Endothelial cell of umbilical vein (primary cell): ENCODE measurements around the gene GATA6. TPM values are rescaled to one million over a fixed set of nuclear protein-coding genes. Genes with fewer than 3 reads are reported as not detected.

Source experiments
- BruUV-seq: library from RNA; stranded (reverse); fragments of 400-500 nt; replicated peaks from 2 replicates; lab custom pipeline; 2021; lab: Mats Ljungman, UMichigan
- CTCF ChIA-PET: fragments of 300-600, 350-600 bp; sonication (Branson Sonifier 250); formaldehyde crosslinking; loops from one replicate; lab custom pipeline; 2021; ENCODE audit warnings: antibody characterized with exemption, inconsistent platforms; lab: Charles Lee
- POLR2A ChIA-PET: fragments of 300-600, 350-600 bp; sonication (Branson Sonifier 250); formaldehyde crosslinking; loops from one replicate; lab custom pipeline; 2021; ENCODE audit warnings: antibody characterized with exemption, inconsistent platforms; lab: Charles Lee
- DNase-seq: peaks from one replicate; pipeline ENCODE4 v3.0.0-alpha.2; 2011; ENCODE audit warnings: low read depth, low spot score
- FAIRE-seq: peaks from 2 replicates; lab custom pipeline; 2011; peaks lifted over from hg19 to GRCh38; lab: Jason Lieb, UNC
- H2AFZ ChIP-seq: 2 replicates; pipeline ENCODE4 v1.6.0; 2012; ENCODE audit warnings: low read depth, low read length, control low read depth, inconsistent platforms
- H3K27ac ChIP-seq: 2 replicates; pipeline ENCODE4 v1.5.1; 2011; ENCODE audit warnings: low read depth, mild to moderate bottlenecking, control low read depth, low read length, moderate library complexity; ENCODE audit not compliant: insufficient read depth
- H3K27me3 ChIP-seq, 2 experiments: 2 replicates each; pipeline versions ENCODE4 v1.6.0 to v1.6.1; 2011; ENCODE audit warnings: low read length in 2 of 2, mixed read lengths in 1 of 2; ENCODE audit not compliant: control insufficient read depth in 2 of 2, insufficient read depth in 2 of 2
- H3K36me3 ChIP-seq, 2 experiments: 2 replicates in 1 of 2; 3 replicates in 1 of 2; pipeline ENCODE4 v1.5.1; 2011; ENCODE audit warnings: low read length in 2 of 2, mild to moderate bottlenecking in 1 of 2, moderate library complexity in 1 of 2; ENCODE audit not compliant: control insufficient read depth in 2 of 2, insufficient read depth in 2 of 2; ENCODE audit errors: extremely low read depth in 1 of 2
- H3K4me1 ChIP-seq: 3 replicates; pipeline ENCODE4 v1.5.1; 2011; ENCODE audit warnings: mild to moderate bottlenecking, low read length; ENCODE audit not compliant: control insufficient read depth, insufficient read depth; ENCODE audit errors: extremely low read depth
- H3K4me2 ChIP-seq: 2 replicates; pipeline ENCODE4 v1.6.1; 2011; ENCODE audit warnings: low read length, control low read depth, mixed read lengths; ENCODE audit not compliant: insufficient read depth
- H3K4me3 ChIP-seq, 3 experiments: fragments of 200-600 bp in 1 of 3; sonication (generic), shearing (Covaris generic) in 1 of 3; replicated peaks in 1 of 3; 2 replicates each; pipeline ENCODE4 v1.5.1; 2011 to 2016; ENCODE audit warnings: control low read depth in 3 of 3, low read length in 3 of 3, mild to moderate bottlenecking in 2 of 3, inconsistent platforms in 1 of 3, low read depth in 1 of 3, moderate library complexity in 1 of 3; ENCODE audit not compliant: insufficient read depth in 1 of 3
- H3K79me2 ChIP-seq: 2 replicates; pipeline ENCODE4 v1.6.0; 2012; ENCODE audit warnings: low read length, inconsistent platforms; ENCODE audit not compliant: control insufficient read depth, insufficient read depth
- H3K9ac ChIP-seq: replicated peaks from 2 replicates; pipeline ENCODE3; 2011; ENCODE audit warnings: low read length, control low read depth; ENCODE audit not compliant: insufficient read depth; ENCODE audit errors: extremely low read depth
- H3K9me1 ChIP-seq: replicated peaks from 3 replicates; pipeline ENCODE4 v1.6.0; 2011; ENCODE audit warnings: mild to moderate bottlenecking, low read length; ENCODE audit not compliant: control insufficient read depth, insufficient read depth; ENCODE audit errors: extremely low read depth
- H3K9me3 ChIP-seq: replicated peaks from 2 replicates; pipeline ENCODE4 v1.5.1; 2012; ENCODE audit warnings: low read length, inconsistent platforms; ENCODE audit not compliant: control insufficient read depth, insufficient read depth
- H4K20me1 ChIP-seq: replicated peaks from 2 replicates; pipeline ENCODE3; 2011; ENCODE audit warnings: mild to moderate bottlenecking, low read length; ENCODE audit not compliant: control insufficient read depth, insufficient read depth; ENCODE audit errors: extremely low read depth
- EZH2 ChIP-seq: IDR thresholded peaks from 2 replicates; pipeline ENCODE4 v1.6.1; 2012; ENCODE audit warnings: borderline replicate concordance, low read depth, mild to moderate bottlenecking, moderate library complexity, low read length, inconsistent platforms; ENCODE audit not compliant: severe bottlenecking
- FOS ChIP-seq: IDR thresholded peaks from 2 replicates; pipeline ENCODE4 v1.6.1; 2011; ENCODE audit warnings: mild to moderate bottlenecking, low read length, moderate library complexity, borderline replicate concordance; ENCODE audit not compliant: insufficient read depth
- GATA2 ChIP-seq: IDR thresholded peaks from 2 replicates; pipeline ENCODE4 v1.7.0; 2011; ENCODE audit warnings: low read depth, mild to moderate bottlenecking, moderate library complexity, mixed read lengths, low read length; ENCODE audit not compliant: insufficient read length, insufficient read depth
- JUN ChIP-seq: IDR thresholded peaks from 2 replicates; pipeline ENCODE4 v1.6.1; 2011; ENCODE audit warnings: borderline replicate concordance, low read depth; ENCODE audit not compliant: insufficient read length, insufficient read depth
- MYC ChIP-seq: IDR thresholded peaks from one replicate; pipeline ENCODE4 v1.6.1; 2011; ENCODE audit warnings: mild to moderate bottlenecking, low read depth, low read length
- POLR2A ChIP-seq: IDR thresholded peaks from 2 replicates; pipeline ENCODE4 v1.6.1; 2012; ENCODE audit warnings: low read depth, mild to moderate bottlenecking, control low read depth, low read length
- POLR2AphosphoS5 ChIP-seq: IDR thresholded peaks from 2 replicates; pipeline ENCODE4 v1.6.1; 2012; ENCODE audit warnings: low read depth, mild to moderate bottlenecking, control low read depth, low read length, moderate library complexity; ENCODE audit not compliant: insufficient read depth
- dilution Hi-C: fragments of 300-500 bp; cut with MboI; formaldehyde crosslinking; loops from one replicate; pipeline ENCODE4 v1.15.0; 2019; ENCODE audit warnings: low sequenced_read_pairs; ENCODE audit not compliant: extremely low pct_ligation_motif_present
- intact Hi-C: fragments of 100-400 bp; cut with micrococcal nuclease; formaldehyde crosslinking; loops from one replicate; pipeline ENCODE4 v1.10.0; 2022
- polyA plus RNA-seq, 4 experiments: library from polyadenylated mRNA; depleted of rRNA in 3 of 4; stranded (reverse) in 3 of 4; unstranded in 1 of 4; fragments of >200 nt; gene quantifications; 2 replicates each; pipeline versions ENCODE4 v1.2.1 to v1.2.3, GENCODE V29; 2011 to 2012; ENCODE audit warnings: missing spikeins in 1 of 4
- total RNA-seq: library from RNA; stranded (reverse); gene quantifications from 2 replicates; pipeline ENCODE4 v1.2.3, GENCODE V29; 2021
- TF ChIP-seq, protein P1 (sequence below): IDR thresholded peaks from 2 replicates; pipeline ENCODE4 v1.6.1; 2011; ENCODE audit not compliant: insufficient read depth, insufficient read length
- TF ChIP-seq, protein P2 (sequence below), 2 donors: IDR thresholded peaks; 1 replicate in 1 of 2; 2 replicates in 1 of 2; pipeline ENCODE4 v1.5.1; 2011; ENCODE audit warnings: low read length in 2 of 2, mild to moderate bottlenecking in 2 of 2, moderate library complexity in 2 of 2, control low read depth in 1 of 2, inconsistent platforms in 1 of 2, low read depth in 1 of 2; ENCODE audit not compliant: insufficient read depth in 1 of 2; ENCODE audit errors: extremely low read depth in 1 of 2

Gene GATA6
- total and polyA plus RNA-seq, 2 donors (not counting 3 experiments of a cell fraction or from before 2014, with no cell fraction given), result 4.1 to 14.6 TPM

- ChIA-PET POLR2A (no interaction called here), CTCF (interaction anchor here (2.1 kb wide), 1 partner anchor 143 kb away, joined by 5 read pairs; no protein-coding TSS in a partner anchor)
Measured at GRCh38 chr18:22141211-22141610, 28.2 kb upstream of the GATA6 start.

More at GRCh38 chr18:22141211-22141610, 28.2 kb upstream of the GATA6 start:
- Histone ChIP-seq H4K20me1 (no peaks in the 10 kb centered on the region), H3K27ac (no peak overlapping the region), H3K9me3 (no peaks in the 10 kb centered on the region), H3K36me3 (no peaks in the 10 kb centered on the region), H3K79me2 (no peaks in the 10 kb centered on the region), H3K4me3 (no peak overlapping the region), H3K27me3 (peaks cover 0 to 7% of the 10 kb centered on the region in 2 experiments), H2AFZ (no peak overlapping the region), H3K4me2 (no peak overlapping the region), H3K4me1 (no peaks in the 10 kb centered on the region), H3K9me1 (no peaks in the 10 kb centered on the region), H3K9ac (no peak overlapping the region)
- DNase-seq, result no peak
- dilution Hi-C loops, result no loop called here
- no TSS peak for BruUV-seq
- intact Hi-C loops, result no loop called here
- FAIRE-seq, result no peak
- no peak for TF ChIP-seq EZH2
- no peak for TF ChIP-seq POLR2AphosphoS5
- no peak for TF ChIP-seq GATA2
- TF ChIP-seq JUN, result peak; percentile 33
- peak; percentile 10 for TF ChIP-seq FOS
- no peak for TF ChIP-seq MYC
- TF ChIP-seq, protein P1, sequence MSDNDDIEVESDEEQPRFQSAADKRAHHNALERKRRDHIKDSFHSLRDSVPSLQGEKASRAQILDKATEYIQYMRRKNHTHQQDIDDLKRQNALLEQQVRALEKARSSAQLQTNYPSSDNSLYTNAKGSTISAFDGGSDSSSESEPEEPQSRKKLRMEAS, result no peak
- TF ChIP-seq, protein P2, sequence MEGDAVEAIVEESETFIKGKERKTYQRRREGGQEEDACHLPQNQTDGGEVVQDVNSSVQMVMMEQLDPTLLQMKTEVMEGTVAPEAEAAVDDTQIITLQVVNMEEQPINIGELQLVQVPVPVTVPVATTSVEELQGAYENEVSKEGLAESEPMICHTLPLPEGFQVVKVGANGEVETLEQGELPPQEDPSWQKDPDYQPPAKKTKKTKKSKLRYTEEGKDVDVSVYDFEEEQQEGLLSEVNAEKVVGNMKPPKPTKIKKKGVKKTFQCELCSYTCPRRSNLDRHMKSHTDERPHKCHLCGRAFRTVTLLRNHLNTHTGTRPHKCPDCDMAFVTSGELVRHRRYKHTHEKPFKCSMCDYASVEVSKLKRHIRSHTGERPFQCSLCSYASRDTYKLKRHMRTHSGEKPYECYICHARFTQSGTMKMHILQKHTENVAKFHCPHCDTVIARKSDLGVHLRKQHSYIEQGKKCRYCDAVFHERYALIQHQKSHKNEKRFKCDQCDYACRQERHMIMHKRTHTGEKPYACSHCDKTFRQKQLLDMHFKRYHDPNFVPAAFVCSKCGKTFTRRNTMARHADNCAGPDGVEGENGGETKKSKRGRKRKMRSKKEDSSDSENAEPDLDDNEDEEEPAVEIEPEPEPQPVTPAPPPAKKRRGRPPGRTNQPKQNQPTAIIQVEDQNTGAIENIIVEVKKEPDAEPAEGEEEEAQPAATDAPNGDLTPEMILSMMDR (IDR thresholded peaks at IDR 0.05; ENCODE audit: extremely low read depth in 1 of 2, insufficient read depth in 1 of 2, low read depth in 1 of 2, low read length in 2 of 2), result no peak
- no peak for TF ChIP-seq POLR2A
